Measurements from ENCODE around the gene ITGAL. TPM values are rescaled to one million over a fixed set of nuclear protein-coding genes. Genes with fewer than 3 reads are reported as not detected.
A peak's percentile ranks its signal among the peaks of the same experiment; 100 is the strongest.

Gene ITGAL
- total and polyA plus RNA-seq, 2 of the 13 experiments (the other 11 are each of a cell fraction or from before 2014, with no cell fraction given): 0.86 to 1.2 TPM

DNA sequence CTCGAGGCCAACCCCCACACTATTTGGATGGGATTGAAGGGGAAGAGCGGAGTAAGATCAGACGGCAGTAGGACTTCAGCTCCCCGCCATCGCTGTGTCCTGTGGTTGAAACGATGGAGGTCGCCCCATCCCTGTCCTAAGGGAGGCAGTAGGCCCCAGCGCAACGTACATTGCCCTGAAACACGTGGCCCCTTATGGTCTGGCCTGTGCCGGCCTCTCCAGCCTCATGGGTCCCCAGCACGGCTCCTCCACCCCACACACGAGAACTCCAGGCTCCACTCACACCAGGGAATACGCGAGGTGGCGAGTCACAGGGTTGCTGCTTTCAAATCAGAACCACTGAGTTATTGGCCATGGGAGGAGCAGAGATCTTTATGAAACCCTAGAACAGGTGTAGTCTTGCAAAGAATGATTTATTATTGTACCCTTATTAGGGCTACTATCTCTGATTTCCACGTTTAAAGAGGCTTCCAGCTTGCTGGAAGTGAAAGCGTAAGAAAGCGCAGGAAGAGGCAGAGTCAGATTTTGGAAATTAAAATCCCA lies 42.0 kb upstream of the ITGAL start (continued):
- TF ChIP-seq, protein P1, sequence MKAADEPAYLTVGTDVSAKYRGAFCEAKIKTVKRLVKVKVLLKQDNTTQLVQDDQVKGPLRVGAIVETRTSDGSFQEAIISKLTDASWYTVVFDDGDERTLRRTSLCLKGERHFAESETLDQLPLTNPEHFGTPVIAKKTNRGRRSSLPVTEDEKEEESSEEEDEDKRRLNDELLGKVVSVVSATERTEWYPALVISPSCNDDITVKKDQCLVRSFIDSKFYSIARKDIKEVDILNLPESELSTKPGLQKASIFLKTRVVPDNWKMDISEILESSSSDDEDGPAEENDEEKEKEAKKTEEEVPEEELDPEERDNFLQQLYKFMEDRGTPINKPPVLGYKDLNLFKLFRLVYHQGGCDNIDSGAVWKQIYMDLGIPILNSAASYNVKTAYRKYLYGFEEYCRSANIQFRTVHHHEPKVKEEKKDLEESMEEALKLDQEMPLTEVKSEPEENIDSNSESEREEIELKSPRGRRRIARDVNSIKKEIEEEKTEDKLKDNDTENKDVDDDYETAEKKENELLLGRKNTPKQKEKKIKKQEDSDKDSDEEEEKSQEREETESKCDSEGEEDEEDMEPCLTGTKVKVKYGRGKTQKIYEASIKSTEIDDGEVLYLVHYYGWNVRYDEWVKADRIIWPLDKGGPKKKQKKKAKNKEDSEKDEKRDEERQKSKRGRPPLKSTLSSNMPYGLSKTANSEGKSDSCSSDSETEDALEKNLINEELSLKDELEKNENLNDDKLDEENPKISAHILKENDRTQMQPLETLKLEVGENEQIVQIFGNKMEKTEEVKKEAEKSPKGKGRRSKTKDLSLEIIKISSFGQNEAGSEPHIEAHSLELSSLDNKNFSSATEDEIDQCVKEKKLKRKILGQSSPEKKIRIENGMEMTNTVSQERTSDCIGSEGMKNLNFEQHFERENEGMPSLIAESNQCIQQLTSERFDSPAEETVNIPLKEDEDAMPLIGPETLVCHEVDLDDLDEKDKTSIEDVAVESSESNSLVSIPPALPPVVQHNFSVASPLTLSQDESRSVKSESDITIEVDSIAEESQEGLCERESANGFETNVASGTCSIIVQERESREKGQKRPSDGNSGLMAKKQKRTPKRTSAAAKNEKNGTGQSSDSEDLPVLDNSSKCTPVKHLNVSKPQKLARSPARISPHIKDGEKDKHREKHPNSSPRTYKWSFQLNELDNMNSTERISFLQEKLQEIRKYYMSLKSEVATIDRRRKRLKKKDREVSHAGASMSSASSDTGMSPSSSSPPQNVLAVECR (CRISPR knock-in tag; IDR thresholded peaks at IDR 0.05; ENCODE audit: borderline replicate concordance): peak; percentile 4; the same call in 1 of the 2 replicates
- TF ChIP-seq, protein P2, sequence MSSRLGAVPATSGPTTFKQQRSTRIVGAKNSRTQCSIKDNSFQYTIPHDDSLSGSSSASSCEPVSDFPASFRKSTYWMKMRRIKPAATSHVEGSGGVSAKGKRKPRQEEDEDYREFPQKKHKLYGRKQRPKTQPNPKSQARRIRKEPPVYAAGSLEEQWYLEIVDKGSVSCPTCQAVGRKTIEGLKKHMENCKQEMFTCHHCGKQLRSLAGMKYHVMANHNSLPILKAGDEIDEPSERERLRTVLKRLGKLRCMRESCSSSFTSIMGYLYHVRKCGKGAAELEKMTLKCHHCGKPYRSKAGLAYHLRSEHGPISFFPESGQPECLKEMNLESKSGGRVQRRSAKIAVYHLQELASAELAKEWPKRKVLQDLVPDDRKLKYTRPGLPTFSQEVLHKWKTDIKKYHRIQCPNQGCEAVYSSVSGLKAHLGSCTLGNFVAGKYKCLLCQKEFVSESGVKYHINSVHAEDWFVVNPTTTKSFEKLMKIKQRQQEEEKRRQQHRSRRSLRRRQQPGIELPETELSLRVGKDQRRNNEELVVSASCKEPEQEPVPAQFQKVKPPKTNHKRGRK (CRISPR knock-in tag; IDR thresholded peaks at IDR 0.05): no peak
- TF ChIP-seq, protein P3, sequence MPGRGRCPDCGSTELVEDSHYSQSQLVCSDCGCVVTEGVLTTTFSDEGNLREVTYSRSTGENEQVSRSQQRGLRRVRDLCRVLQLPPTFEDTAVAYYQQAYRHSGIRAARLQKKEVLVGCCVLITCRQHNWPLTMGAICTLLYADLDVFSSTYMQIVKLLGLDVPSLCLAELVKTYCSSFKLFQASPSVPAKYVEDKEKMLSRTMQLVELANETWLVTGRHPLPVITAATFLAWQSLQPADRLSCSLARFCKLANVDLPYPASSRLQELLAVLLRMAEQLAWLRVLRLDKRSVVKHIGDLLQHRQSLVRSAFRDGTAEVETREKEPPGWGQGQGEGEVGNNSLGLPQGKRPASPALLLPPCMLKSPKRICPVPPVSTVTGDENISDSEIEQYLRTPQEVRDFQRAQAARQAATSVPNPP (CRISPR knock-in tag; IDR thresholded peaks at IDR 0.05): no peak; the same call in 1 of the 2 replicates
- TF ChIP-seq ZNF496 (CRISPR knock-in tag; IDR thresholded peaks at IDR 0.05; ENCODE audit: insufficient replicate concordance) (no peak), ZNF275 (CRISPR knock-in tag; IDR thresholded peaks at IDR 0.05; ENCODE audit: borderline replicate concordance) (peak; percentile 8; the same call in 1 of the 2 replicates), ZNF550 (CRISPR knock-in tag; IDR thresholded peaks at IDR 0.05; ENCODE audit: borderline replicate concordance) (no peak), AHDC1 (CRISPR knock-in tag; IDR thresholded peaks at IDR 0.05; ENCODE audit: borderline replicate concordance) (no peak; the same call in 1 of the 2 replicates), REL (CRISPR knock-in tag; conservative IDR thresholded peaks at IDR 0.05) (0 out of 2 replicates have a peak, but pooled peaks have one; percentile 74), XRCC5 (optimal IDR thresholded peaks at IDR 0.05; ENCODE audit: low read length) (no peak)
